OCI-LY3 (cell line): ENCODE measurements around the gene CDC42SE1.

Source experiments
- H2AFZ ChIP-seq: fragments of 200-600, 300-600 bp; shearing (Covaris generic); 2 replicates; pipeline ENCODE4 v1.6.0; 2014; ENCODE audit warnings: antibody characterized with exemption, low read depth, low read length
- H3K27ac ChIP-seq: fragments of 200-600, 300-600 bp; sonication (generic); 2 replicates; pipeline ENCODE4 v1.5.1; 2014; ENCODE audit warnings: mild to moderate bottlenecking, low read length, moderate library complexity, mixed read lengths
- H3K27me3 ChIP-seq: fragments of 200-600, 300-600 bp; sonication (generic); 2 replicates; pipeline ENCODE4 v1.6.1; 2014; ENCODE audit warnings: low read depth, low read length, mixed read lengths
- H3K36me3 ChIP-seq: fragments of 200-600, 300-600 bp; sonication (generic); replicated peaks from 2 replicates; pipeline ENCODE3; 2014; ENCODE audit warnings: low read depth, low read length, mixed read lengths
- H3K4me1 ChIP-seq: fragments of 300-600, 200-600 bp; sonication (generic); 2 replicates; pipeline ENCODE4 v1.6.1; 2014; ENCODE audit warnings: low read length, mixed read lengths
- H3K4me2 ChIP-seq: fragments of 200-600, 300-600 bp; sonication (generic); 2 replicates; pipeline ENCODE4 v1.6.1; 2014; ENCODE audit warnings: low read length, mixed read lengths
- H3K4me3 ChIP-seq: fragments of 300-600, 200-600 bp; sonication (generic); 2 replicates; pipeline ENCODE4 v1.5.1; 2014; ENCODE audit warnings: antibody characterized with exemption, mild to moderate bottlenecking, low read length, moderate library complexity
- H3K79me2 ChIP-seq: fragments of 300-600, 200-600 bp; shearing (Covaris generic); 2 replicates; pipeline ENCODE4 v1.6.1; 2014; ENCODE audit warnings: mild to moderate bottlenecking, low read length, mixed read lengths
- H3K9ac ChIP-seq: fragments of 300-600, 200-600 bp; shearing (Covaris generic); 2 replicates; pipeline ENCODE4 v1.6.0; 2014; ENCODE audit warnings: mild to moderate bottlenecking, low read length, moderate library complexity
- H3K9me3 ChIP-seq: fragments of 200-600, 300-600 bp; shearing (Covaris generic); 2 replicates; pipeline ENCODE4 v1.6.1; 2014; ENCODE audit warnings: low read length, mixed read lengths; ENCODE audit not compliant: insufficient read depth
- H4K20me1 ChIP-seq: fragments of 200-600, 300-600 bp; sonication (generic); 2 replicates; pipeline ENCODE4 v1.6.1; 2016; ENCODE audit warnings: low read length, mixed read lengths; ENCODE audit not compliant: insufficient read depth
- EZH2phosphoT487 ChIP-seq: fragments of 200-600 bp; shearing (Covaris generic); IDR thresholded peaks from 2 replicates; pipeline ENCODE4 v1.6.1; 2018; ENCODE audit warnings: antibody characterized with exemption, mixed run types, low read depth
- TF ChIP-seq, protein P1 (sequence below): fragments of 200-600, 300-600 bp; sonication (generic); IDR thresholded peaks from 2 replicates; pipeline ENCODE4 v1.5.1; 2014; ENCODE audit warnings: antibody characterized with exemption, low read length, low read depth

CDC42SE1 gene

DNA sequence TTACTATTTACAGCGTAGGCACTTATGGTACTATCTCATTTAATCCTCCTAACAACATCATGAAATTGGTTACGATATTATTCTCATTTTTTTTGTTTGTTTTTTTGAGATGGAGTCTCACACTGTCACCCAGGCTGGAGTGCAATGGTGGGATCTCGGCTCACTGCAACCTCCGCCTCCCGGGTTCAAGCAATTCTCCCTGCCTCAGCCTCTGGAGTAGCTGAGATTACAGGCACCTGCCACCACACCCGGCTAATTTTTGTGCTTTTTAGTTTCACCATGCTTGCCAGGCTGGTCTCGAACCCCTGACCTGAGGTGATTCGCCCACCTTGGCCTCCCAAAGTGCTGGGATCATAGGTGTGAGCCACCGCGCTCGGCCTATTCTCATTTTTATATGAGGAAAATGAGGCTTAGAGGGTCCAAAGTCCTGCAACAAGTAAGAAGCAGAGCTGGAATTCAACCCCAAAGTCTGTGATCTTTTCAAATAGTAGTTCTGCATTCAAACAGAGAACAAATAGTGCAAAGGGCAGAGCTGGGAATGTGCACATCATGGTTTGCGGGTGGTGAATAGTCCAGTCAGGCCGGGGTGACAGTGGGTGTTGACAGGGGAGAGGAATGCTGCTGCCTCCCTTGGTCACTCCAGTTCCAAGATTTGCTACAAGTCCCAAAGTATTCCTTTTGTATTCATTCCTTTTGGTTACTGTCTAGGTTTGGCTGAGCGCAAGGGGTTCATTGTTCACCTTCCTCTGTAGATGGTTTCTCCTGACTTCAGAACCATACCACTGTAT is 46.5 kb downstream of the CDC42SE1 start:
- Histone ChIP-seq H3K4me1 (peaks cover 12% of the 10 kb centered on the region), H2AFZ (no peak overlapping the region), H3K27ac (no peak overlapping the region), H3K9ac (no peak overlapping the region), H3K9me3 (no peaks in the 10 kb centered on the region), H4K20me1 (no peaks in the 10 kb centered on the region), H3K79me2 (peaks cover 14% of the 10 kb centered on the region; the same call in 1 of the 2 replicates), H3K4me3 (no peak overlapping the region), H3K4me2 (no peak overlapping the region), H3K36me3 (no peaks in the 10 kb centered on the region), H3K27me3 (no peaks in the 10 kb centered on the region)
- TF ChIP-seq, protein P1, sequence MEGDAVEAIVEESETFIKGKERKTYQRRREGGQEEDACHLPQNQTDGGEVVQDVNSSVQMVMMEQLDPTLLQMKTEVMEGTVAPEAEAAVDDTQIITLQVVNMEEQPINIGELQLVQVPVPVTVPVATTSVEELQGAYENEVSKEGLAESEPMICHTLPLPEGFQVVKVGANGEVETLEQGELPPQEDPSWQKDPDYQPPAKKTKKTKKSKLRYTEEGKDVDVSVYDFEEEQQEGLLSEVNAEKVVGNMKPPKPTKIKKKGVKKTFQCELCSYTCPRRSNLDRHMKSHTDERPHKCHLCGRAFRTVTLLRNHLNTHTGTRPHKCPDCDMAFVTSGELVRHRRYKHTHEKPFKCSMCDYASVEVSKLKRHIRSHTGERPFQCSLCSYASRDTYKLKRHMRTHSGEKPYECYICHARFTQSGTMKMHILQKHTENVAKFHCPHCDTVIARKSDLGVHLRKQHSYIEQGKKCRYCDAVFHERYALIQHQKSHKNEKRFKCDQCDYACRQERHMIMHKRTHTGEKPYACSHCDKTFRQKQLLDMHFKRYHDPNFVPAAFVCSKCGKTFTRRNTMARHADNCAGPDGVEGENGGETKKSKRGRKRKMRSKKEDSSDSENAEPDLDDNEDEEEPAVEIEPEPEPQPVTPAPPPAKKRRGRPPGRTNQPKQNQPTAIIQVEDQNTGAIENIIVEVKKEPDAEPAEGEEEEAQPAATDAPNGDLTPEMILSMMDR = no peak

DNA sequence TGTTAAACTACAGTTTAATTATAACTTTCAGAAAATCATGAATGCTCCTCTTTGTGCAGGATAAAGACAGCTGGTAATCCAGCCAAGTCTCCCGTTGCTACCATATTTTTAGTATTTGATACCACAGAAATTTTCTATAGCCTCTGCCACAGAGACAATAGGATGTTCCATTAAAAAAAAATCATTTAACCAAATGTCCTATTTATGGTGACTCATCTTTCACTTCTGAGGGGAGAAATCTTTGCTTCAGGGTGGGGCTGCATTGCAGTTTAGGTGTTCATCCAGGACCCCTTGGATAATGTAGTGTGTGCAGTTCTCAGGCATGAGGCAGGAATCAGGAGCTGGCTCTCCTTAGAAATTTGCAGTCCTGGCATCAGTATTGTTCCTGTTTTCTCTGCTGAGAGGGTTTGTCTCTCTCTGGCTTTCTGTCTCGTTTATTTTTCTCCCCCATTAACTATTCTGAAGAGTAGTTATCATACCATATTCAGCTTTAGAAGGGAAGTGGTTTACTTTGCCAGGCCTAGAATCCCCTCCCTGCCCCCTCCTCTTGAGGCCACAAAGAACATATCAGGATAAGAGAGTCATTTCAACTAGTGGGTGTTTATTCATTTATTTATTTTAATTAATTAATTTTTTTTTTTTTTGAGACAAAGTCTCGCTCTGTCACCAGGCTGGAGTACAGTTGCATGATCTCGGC is 48.1 kb downstream of the CDC42SE1 start:
- no peak overlapping the region for H3K4me2 ChIP-seq
- peaks cover 25% of the 10 kb centered on the region for H3K4me1 ChIP-seq
- TF ChIP-seq EZH2phosphoT487 = no peak
- TF ChIP-seq, protein P1 = no peak

DNA sequence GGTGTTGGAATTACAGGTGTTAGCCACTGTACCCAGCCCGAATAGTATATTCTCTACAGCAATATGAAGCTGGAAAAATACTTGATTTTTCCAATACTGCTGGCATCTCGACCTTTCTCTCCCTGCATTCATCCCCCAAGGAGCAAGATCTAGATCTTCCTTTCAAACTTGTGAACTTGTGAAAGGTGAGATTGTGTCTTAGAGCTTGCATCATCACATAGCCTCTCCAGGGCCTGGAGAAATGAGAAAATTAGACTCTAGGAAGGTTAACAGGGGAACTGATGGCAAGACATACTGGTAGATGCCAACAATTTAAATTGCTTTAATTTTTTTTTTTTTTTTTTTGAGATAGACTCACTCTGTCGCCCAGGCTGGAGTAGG is 49.1 kb downstream of the CDC42SE1 start:
- Histone ChIP-seq H3K4me3 (no peak overlapping the region), H3K27ac (no peak overlapping the region), H3K36me3 (no peaks in the 10 kb centered on the region), H3K27me3 (no peaks in the 10 kb centered on the region), H3K79me2 (peaks cover 14% of the 10 kb centered on the region; the same call in 1 of the 2 replicates), H2AFZ (no peak overlapping the region), H4K20me1 (no peaks in the 10 kb centered on the region), H3K4me1 (peaks cover 33% of the 10 kb centered on the region), H3K9ac (no peak overlapping the region), H3K9me3 (no peaks in the 10 kb centered on the region), H3K4me2 (no peak overlapping the region)
- TF ChIP-seq, protein P1 = no peak
- no peak for TF ChIP-seq EZH2phosphoT487

More for the DNA sequence above, 48.1 kb downstream of the CDC42SE1 start:
- no peaks in the 10 kb centered on the region for H3K27me3 ChIP-seq
- H2AFZ ChIP-seq = no peak overlapping the region
- H3K9me3 ChIP-seq = no peaks in the 10 kb centered on the region
- H3K36me3 ChIP-seq = no peaks in the 10 kb centered on the region
- H3K27ac ChIP-seq = no peak overlapping the region
- H4K20me1 ChIP-seq = no peaks in the 10 kb centered on the region
- H3K79me2 ChIP-seq = peaks cover 14% of the 10 kb centered on the region; the same call in 1 of the 2 replicates
- no peak overlapping the region for H3K4me3 ChIP-seq
- H3K9ac ChIP-seq = no peak overlapping the region

DNA sequence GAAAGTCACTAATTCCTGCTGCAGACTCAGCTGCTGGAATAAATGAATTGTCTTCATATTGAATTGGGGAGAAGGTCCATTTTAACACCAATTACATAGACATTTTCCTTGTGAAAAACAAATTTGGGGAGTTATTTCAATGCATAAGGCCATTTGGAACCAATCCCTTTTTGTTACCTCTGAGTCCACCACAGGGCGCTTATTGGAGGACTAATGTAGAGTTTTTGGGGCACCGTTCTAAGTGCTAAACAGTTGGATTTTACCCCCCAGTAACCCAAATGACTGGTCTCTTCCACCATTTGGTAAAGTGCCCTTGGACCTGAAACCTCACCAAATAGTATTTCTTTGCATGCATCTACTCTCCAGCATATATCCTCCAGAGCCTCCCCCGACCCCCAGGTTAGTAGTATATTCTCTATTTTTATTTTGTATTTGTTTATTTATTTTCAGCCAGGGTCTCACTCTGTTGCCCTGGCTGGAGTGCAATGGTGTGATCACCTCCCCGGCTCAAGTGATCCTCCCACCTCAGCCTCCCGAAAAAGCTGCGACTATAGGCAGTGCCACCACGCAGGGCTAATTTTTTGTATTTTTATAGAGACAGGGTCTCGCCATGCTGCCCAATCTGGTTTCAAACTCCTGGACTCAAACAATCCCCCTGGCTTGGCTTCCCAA is 49.6 kb downstream of the CDC42SE1 start:
- H3K36me3 ChIP-seq = no peaks in the 10 kb centered on the region
- peak overlapping the region; percentile 90 for H3K4me3 ChIP-seq
- TF ChIP-seq EZH2phosphoT487 = no peak
- TF ChIP-seq, protein P1 = no peak
- no peaks in the 10 kb centered on the region for H4K20me1 ChIP-seq
- H3K9ac ChIP-seq = no peak overlapping the region
- peak overlapping the region; percentile 85 for H3K4me2 ChIP-seq
- peaks cover 33% of the 10 kb centered on the region for H3K4me1 ChIP-seq
- H3K27ac ChIP-seq = no peak overlapping the region
- H3K79me2 ChIP-seq = peaks cover 14% of the 10 kb centered on the region; the same call in 1 of the 2 replicates
- no peaks in the 10 kb centered on the region for H3K9me3 ChIP-seq
- no peak overlapping the region for H2AFZ ChIP-seq
- no peaks in the 10 kb centered on the region for H3K27me3 ChIP-seq
